ENCODE results near the gene RABAC1. TPM values are rescaled to one million over a fixed set of nuclear protein-coding genes. Genes with fewer than 3 reads are reported as not detected.

RABAC1 gene
- total RNA-seq, 1 experiment from 2014 or later, result 114 TPM

DNA sequence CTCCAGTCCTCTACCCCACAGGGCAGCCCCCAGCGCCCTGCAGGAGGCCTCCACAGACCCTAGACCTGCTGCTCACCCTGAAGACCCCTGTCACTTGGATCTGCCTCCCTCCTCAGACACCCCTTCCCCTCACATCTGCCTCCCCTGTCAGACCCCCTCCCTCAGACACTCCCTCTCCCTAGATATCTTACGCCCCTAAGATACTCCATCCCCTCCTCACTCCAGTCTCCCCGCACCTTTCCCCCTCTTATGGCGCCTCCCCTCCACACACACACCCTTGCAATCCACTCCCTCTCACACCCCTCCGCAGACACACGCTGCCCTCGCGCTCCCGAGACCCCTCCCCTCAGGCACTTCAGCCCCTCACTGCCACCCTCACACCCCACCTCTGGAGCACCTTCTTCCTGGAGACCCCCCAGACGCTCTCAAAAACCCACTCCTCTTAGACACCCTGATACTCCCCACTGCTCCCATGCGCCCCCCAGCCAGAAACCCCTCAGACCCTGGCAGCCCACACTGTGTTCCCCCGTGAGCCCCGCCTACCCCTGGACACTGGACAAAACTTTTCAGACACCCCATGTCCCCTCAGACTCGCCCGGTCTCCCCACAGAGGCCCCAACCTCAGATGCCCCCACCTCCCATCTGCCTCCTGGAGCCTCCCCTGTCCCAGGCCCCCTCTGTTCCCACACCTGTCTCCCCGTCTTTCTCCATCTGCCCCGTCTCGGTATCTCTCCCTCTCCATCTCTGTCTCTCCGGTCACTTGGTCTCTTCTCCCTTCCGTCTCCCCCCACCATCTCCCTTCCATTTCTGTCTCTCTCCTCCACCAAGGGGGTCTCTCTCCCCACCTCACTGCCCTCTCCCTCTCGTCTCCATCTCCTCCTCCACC, 45.3 kb downstream of the RABAC1 start:
- Histone ChIP-seq H3K36me3 (ENCODE audit: insufficient read depth, low read length, poor library complexity, severe bottlenecking) (no peaks in the 10 kb centered on the region), H3K4me1 (ENCODE audit: insufficient read depth, low read length, poor library complexity, severe bottlenecking) (no peaks in the 10 kb centered on the region), H3K4me3 (ENCODE audit: low read depth, low read length, poor library complexity, severe bottlenecking) (no peak overlapping the region), H3K27ac (ENCODE audit: low read depth, low read length, poor library complexity, severe bottlenecking) (no peak overlapping the region), H3K27me3 (replicated peaks; ENCODE audit: insufficient read depth, low read depth, low read length, poor library complexity) (peaks cover 46% of the 10 kb centered on the region), H3K9me3 (ENCODE audit: low read depth, low read length, poor library complexity, severe bottlenecking) (no peaks in the 10 kb centered on the region)
- CTCF ChIA-PET, result no interaction called here
- TF ChIP-seq, protein P1, sequence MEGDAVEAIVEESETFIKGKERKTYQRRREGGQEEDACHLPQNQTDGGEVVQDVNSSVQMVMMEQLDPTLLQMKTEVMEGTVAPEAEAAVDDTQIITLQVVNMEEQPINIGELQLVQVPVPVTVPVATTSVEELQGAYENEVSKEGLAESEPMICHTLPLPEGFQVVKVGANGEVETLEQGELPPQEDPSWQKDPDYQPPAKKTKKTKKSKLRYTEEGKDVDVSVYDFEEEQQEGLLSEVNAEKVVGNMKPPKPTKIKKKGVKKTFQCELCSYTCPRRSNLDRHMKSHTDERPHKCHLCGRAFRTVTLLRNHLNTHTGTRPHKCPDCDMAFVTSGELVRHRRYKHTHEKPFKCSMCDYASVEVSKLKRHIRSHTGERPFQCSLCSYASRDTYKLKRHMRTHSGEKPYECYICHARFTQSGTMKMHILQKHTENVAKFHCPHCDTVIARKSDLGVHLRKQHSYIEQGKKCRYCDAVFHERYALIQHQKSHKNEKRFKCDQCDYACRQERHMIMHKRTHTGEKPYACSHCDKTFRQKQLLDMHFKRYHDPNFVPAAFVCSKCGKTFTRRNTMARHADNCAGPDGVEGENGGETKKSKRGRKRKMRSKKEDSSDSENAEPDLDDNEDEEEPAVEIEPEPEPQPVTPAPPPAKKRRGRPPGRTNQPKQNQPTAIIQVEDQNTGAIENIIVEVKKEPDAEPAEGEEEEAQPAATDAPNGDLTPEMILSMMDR (conservative IDR thresholded peaks at IDR 0.05; ENCODE audit: low read depth, low read length), result no peak
- TF ChIP-seq EZH2 (IDR thresholded peaks at IDR 0.05; ENCODE audit: borderline replicate concordance, low read depth, low read length, poor library complexity, severe bottlenecking), result no peak
- intact Hi-C loops (cut with micrococcal nuclease; ENCODE audit: unreplicated experiment), result no loop called here
- no peak for DNase-seq (ENCODE audit: low spot score)
- POLR2A ChIA-PET (ENCODE audit: low non-redundant PET), result no interaction called here
- BruUV-seq (replicated peaks), result no TSS peak

DNA sequence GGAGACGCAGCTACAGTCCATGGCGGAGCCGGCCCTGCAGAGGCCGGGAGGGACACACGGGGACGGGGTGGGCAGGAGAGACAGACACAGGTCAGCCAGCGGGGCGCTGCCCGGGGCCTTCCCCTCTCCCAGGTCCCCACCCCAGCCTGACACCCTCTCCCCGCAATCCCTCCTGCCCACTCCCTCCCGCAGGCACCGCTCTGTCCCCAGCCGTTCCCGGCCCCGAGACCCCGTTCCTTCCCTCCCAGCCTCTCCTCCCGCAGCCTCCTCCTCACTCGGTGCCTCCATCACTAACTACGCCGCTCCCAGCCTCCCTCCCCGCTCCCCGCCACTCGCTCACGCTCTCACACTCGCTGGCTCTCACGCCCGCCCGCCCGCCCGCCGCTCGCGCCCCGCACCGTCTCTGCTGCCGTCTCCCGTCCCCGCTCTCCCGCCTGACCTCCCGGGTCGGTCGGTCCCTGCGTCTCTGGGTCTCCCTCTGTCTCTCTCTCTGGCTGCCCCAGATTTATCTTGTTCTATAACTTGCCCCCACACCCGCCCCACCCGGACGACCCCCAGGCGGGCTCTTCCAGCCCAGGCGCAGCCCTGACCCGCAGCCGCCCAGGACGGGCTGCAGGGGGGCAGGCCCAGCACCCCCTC, 46.1 kb downstream of the RABAC1 start:
- CTCF ChIA-PET, result no interaction called here
- TF ChIP-seq, protein P1 (conservative IDR thresholded peaks at IDR 0.05; ENCODE audit: low read depth, low read length), result no peak
- no peak for TF ChIP-seq EZH2 (IDR thresholded peaks at IDR 0.05; ENCODE audit: borderline replicate concordance, low read depth, low read length, poor library complexity, severe bottlenecking)
- intact Hi-C loops (cut with micrococcal nuclease; ENCODE audit: unreplicated experiment), result no loop called here
- H3K27ac ChIP-seq (ENCODE audit: low read depth, low read length, poor library complexity, severe bottlenecking), result no peak overlapping the region
- H3K9me3 ChIP-seq (ENCODE audit: low read depth, low read length, poor library complexity, severe bottlenecking), result no peaks in the 10 kb centered on the region
- no peak for DNase-seq (ENCODE audit: low spot score)
- H3K4me3 ChIP-seq (ENCODE audit: low read depth, low read length, poor library complexity, severe bottlenecking), result no peak overlapping the region
- POLR2A ChIA-PET (ENCODE audit: low non-redundant PET), result no interaction called here
- no peaks in the 10 kb centered on the region for H3K4me1 ChIP-seq (ENCODE audit: insufficient read depth, low read length, poor library complexity, severe bottlenecking)
- H3K27me3 ChIP-seq (replicated peaks; ENCODE audit: insufficient read depth, low read depth, low read length, poor library complexity), result peaks cover 46% of the 10 kb centered on the region
- H3K36me3 ChIP-seq (ENCODE audit: insufficient read depth, low read length, poor library complexity, severe bottlenecking), result no peaks in the 10 kb centered on the region
- BruUV-seq (replicated peaks), result no TSS peak

DNA sequence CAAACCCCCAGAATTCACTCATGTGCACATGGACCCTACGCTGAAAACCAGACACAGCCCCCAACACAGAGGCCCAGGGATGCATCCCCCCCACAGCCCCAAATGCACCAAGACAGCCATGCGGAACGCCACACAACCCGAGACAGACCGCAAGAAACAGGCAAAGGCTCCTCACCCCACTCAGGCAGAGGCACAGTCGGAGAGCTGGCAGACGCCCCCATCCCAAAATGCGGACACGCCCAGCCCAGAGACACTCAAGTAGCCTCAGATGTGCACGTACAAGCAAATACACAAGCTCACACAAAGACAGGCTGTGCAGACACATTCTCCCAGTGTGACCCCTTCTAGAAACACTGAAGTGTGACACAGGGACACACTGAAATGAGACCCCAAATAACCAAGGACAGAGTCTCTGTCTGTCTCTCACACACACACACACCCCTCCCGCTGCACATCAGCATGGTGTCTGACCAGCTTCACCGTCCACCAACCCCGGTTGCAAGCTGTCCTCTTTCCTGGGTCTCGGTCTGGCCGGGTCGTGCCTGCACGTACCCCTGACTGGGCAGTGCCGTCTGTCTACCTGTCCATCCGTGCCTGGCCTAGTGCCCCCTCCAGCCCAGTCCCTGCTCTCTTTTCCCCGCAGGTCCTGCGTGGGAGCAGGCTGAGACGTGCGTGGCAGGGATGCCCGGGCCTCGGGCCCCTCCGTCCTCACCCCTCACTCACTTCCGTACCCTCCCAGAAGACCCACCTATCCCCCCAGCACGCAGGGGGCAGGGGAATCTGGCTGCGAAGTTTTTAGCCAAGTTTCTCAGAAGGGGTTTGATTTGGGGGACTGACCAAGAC, 47.0 kb downstream of the RABAC1 start:
- peak; percentile 82 for TF ChIP-seq EZH2 (IDR thresholded peaks at IDR 0.05; ENCODE audit: borderline replicate concordance, low read depth, low read length, poor library complexity, severe bottlenecking)
- TF ChIP-seq, protein P1 (conservative IDR thresholded peaks at IDR 0.05; ENCODE audit: low read depth, low read length), result no peak
- intact Hi-C loops (cut with micrococcal nuclease; ENCODE audit: unreplicated experiment), result no loop called here
- POLR2A ChIA-PET (ENCODE audit: low non-redundant PET), result no interaction called here
- Histone ChIP-seq H3K27me3 (replicated peaks; ENCODE audit: insufficient read depth, low read depth, low read length, poor library complexity) (peaks cover 46% of the 10 kb centered on the region), H3K4me3 (ENCODE audit: low read depth, low read length, poor library complexity, severe bottlenecking) (no peak overlapping the region), H3K27ac (ENCODE audit: low read depth, low read length, poor library complexity, severe bottlenecking) (no peak overlapping the region), H3K9me3 (ENCODE audit: low read depth, low read length, poor library complexity, severe bottlenecking) (no peaks in the 10 kb centered on the region), H3K4me1 (ENCODE audit: insufficient read depth, low read length, poor library complexity, severe bottlenecking) (no peaks in the 10 kb centered on the region), H3K36me3 (ENCODE audit: insufficient read depth, low read length, poor library complexity, severe bottlenecking) (no peaks in the 10 kb centered on the region)
- CTCF ChIA-PET, result no interaction called here
- no TSS peak for BruUV-seq (replicated peaks)
- no peak for DNase-seq (ENCODE audit: low spot score)
